GM12865 (cell line): ENCODE results near the gene LCE3A.
A peak's percentile ranks its signal among the peaks of the same experiment; 100 is the strongest.

ENCODE experiments used
- DNase-seq: peaks from one replicate; pipeline ENCODE4 v3.0.0; 2010; ENCODE audit warnings: low read depth
- H3K4me3 ChIP-seq: 2 replicates; pipeline ENCODE4 v1.5.1; 2011; ENCODE audit warnings: mild to moderate bottlenecking, low read depth, low read length, control low read depth
- CTCF ChIP-seq: IDR thresholded peaks from 2 replicates; pipeline ENCODE4 v1.5.1; 2011; ENCODE audit warnings: low read length, control low read depth, low read depth, inconsistent platforms; ENCODE audit not compliant: insufficient read depth; ENCODE audit errors: missing control alignments

Gene LCE3A

DNA sequence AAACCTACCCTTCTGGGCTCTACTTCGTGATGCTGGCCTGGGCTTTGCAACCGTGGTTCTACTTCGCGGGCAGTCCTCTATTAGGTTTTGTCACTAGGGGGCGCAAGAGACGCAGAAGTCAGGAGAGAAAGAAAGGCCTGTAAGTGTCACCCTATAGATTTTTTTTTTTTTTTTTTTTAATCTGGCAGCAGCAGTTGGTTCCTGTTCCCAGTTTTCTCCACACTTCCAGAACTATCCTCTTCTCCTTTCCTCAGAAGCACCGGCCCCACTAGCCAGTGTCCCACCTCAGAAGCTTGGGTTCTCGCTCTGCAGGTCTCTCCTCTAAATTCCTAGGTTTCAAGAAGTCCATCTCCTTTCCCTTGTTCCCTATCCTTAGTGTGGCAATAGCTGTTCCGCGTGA lies 31.2 kb upstream of the LCE3A start:
- no peak overlapping the region for H3K4me3 ChIP-seq
- DNase-seq, result peak; percentile 71

GRCh38 chr1:152646656-152647055 lies 23.8 kb upstream of the LCE3A start:
- DNase-seq, result no peak
- no peak overlapping the region for H3K4me3 ChIP-seq
- no peak for TF ChIP-seq CTCF

More for the DNA sequence above, 31.2 kb upstream of the LCE3A start:
- TF ChIP-seq CTCF, result peak; percentile 72

GRCh38 chr1:152645146-152645545 lies 22.2 kb upstream of the LCE3A start:
- DNase-seq, result no peak
- no peak overlapping the region for H3K4me3 ChIP-seq
- TF ChIP-seq CTCF, result no peak

- no peak for TF ChIP-seq CTCF
- H3K4me3 ChIP-seq, result no peak overlapping the region
- DNase-seq, result no peak
These were observed 21.0 kb upstream of the LCE3A start for GRCh38 chr1:152643945-152644344.

GRCh38 chr1:152640351-152640750 lies 17.4 kb upstream of the LCE3A start:
- no peak for TF ChIP-seq CTCF
- H3K4me3 ChIP-seq, result no peak overlapping the region
- DNase-seq, result no peak

- no peak for TF ChIP-seq CTCF
- H3K4me3 ChIP-seq, result no peak overlapping the region
- DNase-seq, result no peak
These were observed 7.7 kb upstream of the LCE3A start for GRCh38 chr1:152630596-152630995.

DNA sequence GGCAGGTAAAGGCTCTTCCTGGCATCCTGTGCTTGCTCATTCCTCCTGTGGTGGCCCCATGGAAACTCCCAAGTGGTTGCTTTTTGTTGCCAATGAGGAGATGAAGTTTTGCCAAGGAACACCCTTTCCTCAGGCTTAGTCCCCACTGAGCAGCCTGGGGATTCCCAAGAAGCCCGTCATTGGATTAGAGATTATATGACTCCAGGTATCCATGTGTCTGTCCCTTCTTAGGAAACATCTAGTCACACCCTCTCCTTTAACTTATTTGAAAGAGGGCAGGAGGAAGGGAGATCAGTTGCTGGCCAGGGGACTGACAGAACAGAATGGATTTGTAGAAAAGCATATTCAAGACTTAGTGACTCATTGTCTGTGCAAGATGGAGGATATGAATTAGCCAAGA lies 3.8 kb upstream of the LCE3A start:
- no peak for TF ChIP-seq CTCF
- no peak for DNase-seq
- H3K4me3 ChIP-seq, result no peak overlapping the region
